GM18951 (cell line): ENCODE results near the gene EYA3.
"Not testable (repeated sequence)": the region's sequence is repeated elsewhere in the genome, so short reads cannot be mapped to it uniquely, and the experiment has no call there.

Source experiments
- POLR2A ChIP-seq: IDR thresholded peaks from 4 replicates; pipeline ENCODE4 v1.6.1; 2011; ENCODE audit warnings: mild to moderate bottlenecking; ENCODE audit not compliant: insufficient read length, insufficient read depth; ENCODE audit errors: extremely low read depth
- in situ Hi-C: fragments of 300-500 bp; cut with MboI; formaldehyde crosslinking; loops from one replicate; pipeline ENCODE4 v1.12.0; 2022; ENCODE audit warnings: low sequenced_read_pairs, mixed read lengths, inconsistent platforms; ENCODE audit not compliant: unreplicated experiment

The EYA3 gene

DNA sequence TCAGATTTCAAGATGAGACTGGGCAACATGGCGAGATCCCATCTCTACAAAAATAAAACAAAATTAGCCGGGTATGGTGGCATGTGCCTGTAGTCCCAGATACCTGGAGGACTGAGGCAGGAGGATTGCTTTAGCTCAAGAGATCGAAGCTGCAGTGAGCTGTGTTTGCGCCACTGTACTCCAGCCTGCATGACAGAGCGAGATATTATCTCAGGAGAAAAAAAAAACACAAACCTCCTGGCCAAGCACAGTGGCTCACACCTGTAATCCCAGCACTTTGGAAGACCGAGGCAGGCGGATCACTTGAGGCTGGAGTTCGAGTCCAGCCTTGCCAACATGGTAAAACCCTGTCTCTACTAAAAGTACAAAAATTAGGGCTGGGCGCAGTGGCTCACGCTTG lies 85.8 kb downstream of the EYA3 start:
- no peak for TF ChIP-seq POLR2A
- in situ Hi-C loops: no loop called here

DNA sequence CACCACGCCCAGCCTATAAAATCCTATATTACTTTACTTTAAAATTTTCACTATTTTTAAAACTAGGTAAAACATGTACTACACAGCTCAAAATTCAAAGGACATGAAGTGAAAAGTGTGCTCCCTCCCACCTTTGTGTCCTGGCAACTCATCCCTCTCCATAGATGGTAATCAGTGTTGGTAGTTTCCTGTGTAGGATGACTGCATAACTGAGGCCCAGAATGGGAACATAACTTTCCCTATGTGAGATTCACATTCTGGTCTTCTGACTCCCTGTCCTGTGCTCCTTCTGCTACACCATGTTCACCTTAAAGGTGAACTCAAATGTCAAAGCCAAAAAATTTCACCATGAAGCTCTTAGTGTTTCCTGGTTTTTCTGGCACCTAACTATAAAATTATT lies 89.4 kb downstream of the EYA3 start:
- in situ Hi-C loops: no loop called here
- no peak for TF ChIP-seq POLR2A

DNA sequence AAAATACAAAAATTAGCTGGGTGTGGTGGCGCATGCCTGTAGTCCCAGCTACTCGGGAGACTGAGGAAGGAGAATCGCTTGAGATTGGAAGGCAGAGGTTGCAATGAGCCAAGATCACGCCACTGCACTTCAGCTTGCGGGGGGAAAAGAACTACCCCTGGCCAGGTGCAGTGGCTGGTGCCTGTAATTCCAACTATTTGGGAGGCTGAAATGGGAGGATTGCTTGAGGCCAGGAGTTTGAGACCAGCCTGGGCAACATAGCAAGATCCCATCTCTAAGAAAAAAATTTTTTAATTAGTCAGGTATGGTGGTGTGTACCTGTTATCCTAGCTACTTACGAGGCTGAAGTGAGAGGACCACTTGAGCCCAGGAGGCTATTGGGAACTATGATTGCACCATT lies 93.9 kb downstream of the EYA3 start:
- in situ Hi-C loops: not testable (repeated sequence)

DNA sequence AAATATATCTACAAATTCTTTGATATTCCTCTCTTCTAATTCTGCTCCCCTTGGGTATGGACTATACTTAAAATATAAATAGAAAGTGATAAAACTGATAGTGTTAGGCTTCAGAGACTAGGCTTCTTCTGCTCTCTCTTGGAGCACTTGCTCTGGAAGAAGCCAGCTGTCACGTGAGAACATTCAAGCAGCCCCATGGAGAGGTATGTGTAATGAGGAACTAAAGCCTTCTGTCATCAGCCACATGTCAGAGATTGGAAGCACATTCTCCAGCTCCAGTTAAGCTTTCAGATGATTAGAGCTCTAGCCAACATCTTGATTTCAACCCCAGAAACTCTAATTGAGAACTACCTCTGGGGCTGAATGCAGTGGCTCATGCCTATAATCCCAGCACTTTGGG lies 94.3 kb downstream of the EYA3 start:
- in situ Hi-C loops: no loop called here
- TF ChIP-seq POLR2A: no peak

DNA sequence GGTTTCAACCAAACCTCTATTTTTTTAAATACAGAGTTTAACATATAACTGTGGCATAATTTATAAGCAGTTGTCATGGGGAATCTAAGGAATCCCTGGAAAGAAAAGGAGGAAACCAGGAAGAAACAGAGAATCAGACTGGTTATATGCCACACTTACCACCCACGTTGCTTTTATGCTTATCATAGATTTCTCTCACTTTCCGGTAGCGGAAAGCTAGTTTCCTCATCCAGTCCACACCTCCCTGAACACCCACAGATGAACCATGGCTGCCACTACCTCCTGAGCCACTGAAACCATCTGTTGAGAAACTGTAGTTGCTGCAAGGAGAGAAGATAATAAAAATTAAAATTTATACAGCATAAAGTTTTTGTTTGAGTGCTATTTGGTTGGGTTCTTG lies 95.2 kb downstream of the EYA3 start:
- in situ Hi-C loops: no loop called here
- no peak for TF ChIP-seq POLR2A

GRCh38 chr1:27992276-27992675 lies 96.1 kb downstream of the EYA3 start:
- no peak for TF ChIP-seq POLR2A
- in situ Hi-C loops: no loop called here

DNA sequence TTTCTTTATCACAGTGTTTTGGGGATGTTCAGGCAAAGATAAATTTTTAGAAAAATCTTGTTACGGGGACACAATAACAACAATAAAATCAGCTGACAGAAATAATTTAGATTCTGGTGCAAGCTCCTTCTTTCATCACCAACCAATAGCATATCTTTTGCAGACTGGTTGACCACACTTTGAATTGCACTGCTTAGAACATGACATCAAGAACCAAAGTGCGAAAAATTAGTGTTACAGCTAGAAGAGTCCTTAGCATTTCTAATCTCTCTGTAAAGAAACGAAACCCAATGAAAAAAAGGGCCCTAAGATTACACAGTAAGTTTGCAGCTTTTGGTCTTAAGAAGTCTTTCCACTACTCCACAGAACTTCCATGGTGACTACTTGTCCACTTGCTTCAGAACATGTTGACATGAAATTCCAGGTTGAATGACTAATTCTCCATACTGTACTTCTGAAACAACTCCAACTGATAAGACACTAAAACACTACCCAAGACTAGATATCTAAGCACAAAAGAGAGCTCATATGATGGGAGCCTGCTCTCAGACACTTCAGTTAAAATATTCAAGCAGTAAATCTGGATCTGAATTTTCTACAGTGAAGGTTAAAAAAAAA lies 97.4 kb downstream of the EYA3 start:
- in situ Hi-C loops: no loop called here
- no peak for TF ChIP-seq POLR2A

- in situ Hi-C loops: no loop called here
- no peak for TF ChIP-seq POLR2A
These were observed 107.3 kb downstream of the EYA3 start for GRCh38 chr1:27981145-27981544.

- TF ChIP-seq POLR2A: no peak
- in situ Hi-C loops: no loop called here
These were observed 108.1 kb downstream of the EYA3 start for GRCh38 chr1:27980216-27980845.

DNA sequence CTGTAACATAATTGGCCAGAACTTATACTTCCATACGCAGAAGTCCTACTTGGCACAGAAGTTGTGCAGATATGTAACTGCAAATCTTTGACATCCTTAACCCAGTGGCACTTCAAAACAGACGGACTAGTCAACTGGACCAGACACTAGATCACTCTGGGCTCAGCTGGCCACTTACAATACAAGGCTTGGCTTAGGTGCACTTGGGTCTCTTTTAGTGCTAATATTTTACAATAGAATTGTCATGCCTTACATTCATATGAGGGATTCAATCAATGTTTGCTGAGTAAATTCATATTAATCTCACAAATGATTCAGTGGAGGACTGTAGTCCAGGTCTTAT lies 108.6 kb downstream of the EYA3 start:
- in situ Hi-C loops: no loop called here
- no peak for TF ChIP-seq POLR2A

DNA sequence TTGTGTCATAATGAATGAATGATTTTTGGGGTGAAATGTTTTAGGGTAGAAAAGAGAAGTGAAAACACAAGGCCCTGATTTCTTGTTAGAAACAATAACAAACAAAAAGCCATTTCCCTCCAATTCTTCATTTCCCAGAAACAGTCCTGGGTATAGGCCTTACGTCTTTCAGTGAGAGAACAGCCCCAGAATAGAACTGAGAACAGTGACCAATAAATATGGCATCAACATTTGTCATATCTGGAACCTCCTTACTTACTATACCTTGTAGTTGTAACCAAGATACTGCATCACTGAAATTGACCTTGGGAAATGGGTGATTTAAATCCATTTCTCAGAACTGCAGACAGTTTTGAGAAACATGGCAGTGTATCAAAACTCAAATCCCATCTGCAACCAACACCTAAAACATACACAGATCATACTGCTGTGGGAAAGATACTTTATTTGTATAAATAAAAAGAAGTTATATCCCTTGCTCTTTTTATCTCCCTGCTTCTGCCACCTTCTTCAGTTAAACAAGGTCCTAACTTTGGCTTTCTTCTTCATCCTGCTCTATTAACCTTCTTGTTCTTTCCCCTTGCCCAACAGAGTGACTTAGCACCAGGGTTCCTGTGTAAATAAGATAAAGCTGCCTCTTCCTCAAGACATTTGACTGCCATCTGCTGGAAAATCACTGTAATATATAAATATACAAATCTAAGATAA lies 109.1 kb downstream of the EYA3 start:
- in situ Hi-C loops: no loop called here
- no peak for TF ChIP-seq POLR2A

DNA sequence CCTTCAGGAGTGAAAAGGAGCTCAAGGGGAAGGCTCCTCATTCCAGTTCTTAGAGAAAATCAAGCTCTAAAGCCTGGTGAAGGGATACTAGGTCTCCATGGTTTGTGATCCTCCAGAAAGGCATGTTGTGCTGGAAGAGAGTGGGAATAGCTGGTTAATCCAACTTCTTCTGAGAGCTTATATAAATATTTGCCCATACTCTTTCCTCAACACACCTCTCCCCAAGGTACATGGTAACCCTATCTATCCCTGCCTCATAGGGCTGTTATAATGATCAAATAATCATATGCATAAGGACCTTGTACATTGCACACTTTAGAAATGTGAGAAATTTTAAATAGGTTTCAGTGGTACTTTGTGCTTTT lies 114.0 kb downstream of the EYA3 start:
- no peak for TF ChIP-seq POLR2A
- in situ Hi-C loops: no loop called here

DNA sequence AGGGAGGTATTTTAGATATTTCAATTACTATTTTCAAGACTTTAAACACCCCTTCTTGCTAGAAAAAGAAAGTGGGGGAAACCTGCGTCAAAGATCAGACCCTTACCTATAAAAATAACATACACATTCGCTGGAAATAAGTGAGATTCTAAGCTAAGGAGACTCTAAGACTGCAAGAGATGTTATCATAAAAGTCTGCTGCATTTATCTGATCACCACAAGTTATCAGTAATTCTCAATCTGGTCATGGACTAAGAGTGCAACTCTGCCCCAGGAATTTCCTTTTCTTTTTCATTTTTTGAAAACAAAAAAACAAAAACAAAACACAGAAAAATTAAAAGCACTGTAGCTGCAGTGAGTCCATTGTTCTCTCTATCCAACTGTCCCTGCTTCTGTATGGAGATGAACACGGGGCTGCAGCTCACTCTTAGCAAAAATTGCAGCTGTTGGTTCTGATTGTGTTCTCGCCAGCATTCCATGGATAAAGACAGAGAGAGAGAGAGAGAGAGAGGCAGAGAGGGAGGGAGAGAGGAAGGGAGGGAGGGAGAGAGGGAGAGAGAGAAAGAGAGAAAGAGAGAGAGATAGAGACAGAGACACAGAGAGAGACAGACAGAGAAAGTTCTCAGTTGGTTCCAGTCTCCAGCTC lies 114.5 kb downstream of the EYA3 start:
- in situ Hi-C loops: no loop called here
- TF ChIP-seq POLR2A: no peak

GRCh38 chr1:27972141-27972540 lies 116.3 kb downstream of the EYA3 start:
- in situ Hi-C loops: no loop called here
- no peak for TF ChIP-seq POLR2A

DNA sequence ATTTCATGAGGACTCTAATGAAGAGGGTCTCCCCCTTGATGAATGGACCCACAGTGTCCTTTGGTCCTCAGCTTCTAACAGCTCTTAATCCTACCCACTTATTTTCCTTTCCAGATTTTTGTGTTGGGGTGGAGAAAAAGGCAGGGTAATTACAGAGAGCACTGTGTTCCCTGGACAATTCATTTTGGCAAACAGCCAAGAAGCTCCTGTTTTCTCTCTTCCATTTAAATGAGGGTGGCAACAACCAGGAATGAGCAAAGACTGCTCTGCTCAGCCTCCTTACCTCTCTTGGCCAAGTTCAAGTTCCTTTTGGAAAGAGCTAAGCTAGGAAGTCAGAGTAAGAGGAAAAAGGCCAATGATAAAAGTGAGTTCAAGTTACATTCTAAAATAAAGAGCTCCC lies 116.7 kb downstream of the EYA3 start:
- TF ChIP-seq POLR2A: no peak
- in situ Hi-C loops: no loop called here
